ENCODE data around the gene CCHCR1.

CCHCR1 gene

GRCh38 chr6:31131595-31131994 is 26.0 kb downstream of the CCHCR1 start:
- no peak for ATAC-seq (ENCODE audit: low read depth)
- H3K4me3 ChIP-seq (ENCODE audit: severe bottlenecking), result no peak overlapping the region
- no peaks in the 10 kb centered on the region for H3K9me3 ChIP-seq (ENCODE audit: severe bottlenecking)
- H3K36me3 ChIP-seq (ENCODE audit: low read depth), result no peaks in the 10 kb centered on the region
- H3K4me1 ChIP-seq (ENCODE audit: insufficient read depth, poor library complexity, severe bottlenecking), result no peaks in the 10 kb centered on the region
- DNase-seq (ENCODE audit: low spot score), result no peak
- no peak overlapping the region for H3K27ac ChIP-seq (ENCODE audit: poor library complexity, severe bottlenecking)
- TF ChIP-seq CTCF (IDR thresholded peaks at IDR 0.05; ENCODE audit: poor library complexity, severe bottlenecking), result no peak
- no peaks in the 10 kb centered on the region for H3K27me3 ChIP-seq (ENCODE audit: insufficient read depth, poor library complexity, severe bottlenecking)

- Histone ChIP-seq H3K4me1 (ENCODE audit: insufficient read depth, poor library complexity, severe bottlenecking) (peaks cover 6% of the 10 kb centered on the region), H3K4me3 (ENCODE audit: severe bottlenecking) (no peak overlapping the region), H3K27ac (ENCODE audit: poor library complexity, severe bottlenecking) (no peak overlapping the region), H3K9me3 (ENCODE audit: severe bottlenecking) (no peaks in the 10 kb centered on the region), H3K27me3 (ENCODE audit: insufficient read depth, poor library complexity, severe bottlenecking) (no peaks in the 10 kb centered on the region), H3K36me3 (ENCODE audit: low read depth) (no peaks in the 10 kb centered on the region)
- ATAC-seq (ENCODE audit: low read depth) (no peak), DNase-seq (ENCODE audit: low spot score) (no peak)
- TF ChIP-seq CTCF (IDR thresholded peaks at IDR 0.05; ENCODE audit: poor library complexity, severe bottlenecking), result no peak
Observed at GRCh38 chr6:31130751-31131150, 26.9 kb downstream of the CCHCR1 start.

GRCh38 chr6:31129130-31129529 is 28.5 kb downstream of the CCHCR1 start:
- Histone ChIP-seq H3K27me3 (ENCODE audit: insufficient read depth, poor library complexity, severe bottlenecking) (no peaks in the 10 kb centered on the region), H3K4me1 (ENCODE audit: insufficient read depth, poor library complexity, severe bottlenecking) (peaks cover 20% of the 10 kb centered on the region), H3K4me3 (ENCODE audit: severe bottlenecking) (no peak overlapping the region), H3K9me3 (ENCODE audit: severe bottlenecking) (no peaks in the 10 kb centered on the region), H3K27ac (ENCODE audit: poor library complexity, severe bottlenecking) (no peak overlapping the region), H3K36me3 (ENCODE audit: low read depth) (no peaks in the 10 kb centered on the region)
- DNase-seq (ENCODE audit: low spot score) (no peak), ATAC-seq (ENCODE audit: low read depth) (no peak)
- TF ChIP-seq CTCF (IDR thresholded peaks at IDR 0.05; ENCODE audit: poor library complexity, severe bottlenecking), result no peak

- H3K36me3 ChIP-seq (ENCODE audit: low read depth), result no peaks in the 10 kb centered on the region
- 0 out of 3 replicates have a peak, but pooled peaks have one; percentile 18 for ATAC-seq (ENCODE audit: low read depth)
- TF ChIP-seq CTCF (IDR thresholded peaks at IDR 0.05; ENCODE audit: poor library complexity, severe bottlenecking), result peak; percentile 95
- no peaks in the 10 kb centered on the region for H3K27me3 ChIP-seq (ENCODE audit: insufficient read depth, poor library complexity, severe bottlenecking)
- H3K4me1 ChIP-seq (ENCODE audit: insufficient read depth, poor library complexity, severe bottlenecking), result peaks cover 26% of the 10 kb centered on the region
- no peak overlapping the region for H3K27ac ChIP-seq (ENCODE audit: poor library complexity, severe bottlenecking)
- no peaks in the 10 kb centered on the region for H3K9me3 ChIP-seq (ENCODE audit: severe bottlenecking)
- no peak overlapping the region for H3K4me3 ChIP-seq (ENCODE audit: severe bottlenecking)
- no peak for DNase-seq (ENCODE audit: low spot score)
Observed at GRCh38 chr6:31128093-31128676, 29.4 kb downstream of the CCHCR1 start.

- no peak for TF ChIP-seq CTCF (IDR thresholded peaks at IDR 0.05; ENCODE audit: poor library complexity, severe bottlenecking)
- DNase-seq (ENCODE audit: low spot score), result no peak
- peak overlapping the region; percentile 51 for H3K27ac ChIP-seq (ENCODE audit: poor library complexity, severe bottlenecking)
Observed at GRCh38 chr6:31126396-31127175, 31.0 kb downstream of the CCHCR1 start.

More at GRCh38 chr6:31126396-31127175, 31.0 kb downstream of the CCHCR1 start:
- no peaks in the 10 kb centered on the region for H3K36me3 ChIP-seq (ENCODE audit: low read depth)
- no peak overlapping the region for H3K4me3 ChIP-seq (ENCODE audit: severe bottlenecking)
- H3K4me1 ChIP-seq (ENCODE audit: insufficient read depth, poor library complexity, severe bottlenecking), result peaks cover 38% of the 10 kb centered on the region
- H3K9me3 ChIP-seq (ENCODE audit: severe bottlenecking), result no peaks in the 10 kb centered on the region
- no peak for ATAC-seq (ENCODE audit: low read depth)
- no peaks in the 10 kb centered on the region for H3K27me3 ChIP-seq (ENCODE audit: insufficient read depth, poor library complexity, severe bottlenecking)

Measured in RWPE2 (cell line).